HG02678 (cell line): ENCODE data around the gene GP5.

Source experiments
- ATAC-seq: cut with Tn5 transposase; IDR thresholded peaks from one replicate; pipeline ENCODE4 v1.9.1; 2021; ENCODE audit warnings: mild to moderate bottlenecking, moderate library complexity; ENCODE audit not compliant: unreplicated experiment

Gene GP5

GRCh38 chr3:194379231-194379630 lies 19.8 kb downstream of the GP5 start:
- ATAC-seq: no peak

GRCh38 chr3:194377708-194378107 lies 21.4 kb downstream of the GP5 start:
- ATAC-seq: no peak

- no peak for ATAC-seq
These were observed 22.9 kb downstream of the GP5 start for GRCh38 chr3:194376241-194376560.

- no peak for ATAC-seq
These were observed 23.4 kb downstream of the GP5 start for GRCh38 chr3:194375473-194376240.

GRCh38 chr3:194374935-194375334 lies 24.1 kb downstream of the GP5 start:
- no peak for ATAC-seq

- no peak for ATAC-seq
These were observed 25.2 kb downstream of the GP5 start for GRCh38 chr3:194373899-194374298.

- ATAC-seq: no peak
These were observed 26.0 kb downstream of the GP5 start for GRCh38 chr3:194373028-194373427.

GRCh38 chr3:194370753-194371152 lies 28.3 kb downstream of the GP5 start:
- ATAC-seq: no peak

GRCh38 chr3:194369522-194370279 lies 29.4 kb downstream of the GP5 start, which contains the start of gene LRRC15:
LRRC15 (minus strand) TSS chr3:194369743; CDS start chr3:194361043, 8,700 bp downstream.
- no peak for ATAC-seq

- no peak for ATAC-seq
These were observed 30.1 kb downstream of the GP5 start for GRCh38 chr3:194368918-194369317.

- no peak for ATAC-seq
These were observed 30.8 kb downstream of the GP5 start for GRCh38 chr3:194367992-194368841.

GRCh38 chr3:194365978-194366490 lies 33.0 kb downstream of the GP5 start:
- ATAC-seq: no peak

- no peak for ATAC-seq
These were observed 33.5 kb downstream of the GP5 start for GRCh38 chr3:194365526-194365925.

- ATAC-seq: no peak
These were observed 34.2 kb downstream of the GP5 start for GRCh38 chr3:194364652-194365434.

GRCh38 chr3:194364314-194364651 lies 34.8 kb downstream of the GP5 start:
- no peak for ATAC-seq

- no peak for ATAC-seq
These were observed 38.5 kb downstream of the GP5 start for GRCh38 chr3:194360568-194360967.

GRCh38 chr3:194357681-194358080 lies 41.4 kb downstream of the GP5 start:
- no peak for ATAC-seq

- ATAC-seq: no peak
These were observed 43.7 kb downstream of the GP5 start for GRCh38 chr3:194355379-194355778.

- ATAC-seq: no peak
These were observed 44.8 kb downstream of the GP5 start for GRCh38 chr3:194354315-194354714.

GRCh38 chr3:194352667-194353246 lies 46.3 kb downstream of the GP5 start:
- ATAC-seq: no peak
